Fibroblast of pulmonary artery (primary cell): ENCODE measurements around the gene NR2F1-AS1.

Experiments
- DNase-seq: peaks from one replicate; pipeline ENCODE4 v3.0.0-alpha.2; 2010; ENCODE audit warnings: low read depth
- H3K4me3 ChIP-seq: replicated peaks from 2 replicates; pipeline ENCODE4 v1.5.1; 2011; ENCODE audit warnings: low read depth, mild to moderate bottlenecking, control low read depth, low read length, moderate library complexity
- CTCF ChIP-seq: IDR thresholded peaks from 2 replicates; pipeline ENCODE4 v1.5.1; 2011; ENCODE audit warnings: mild to moderate bottlenecking, control low read depth, low read length, inconsistent platforms; ENCODE audit errors: missing control alignments

NR2F1-AS1 gene

DNA sequence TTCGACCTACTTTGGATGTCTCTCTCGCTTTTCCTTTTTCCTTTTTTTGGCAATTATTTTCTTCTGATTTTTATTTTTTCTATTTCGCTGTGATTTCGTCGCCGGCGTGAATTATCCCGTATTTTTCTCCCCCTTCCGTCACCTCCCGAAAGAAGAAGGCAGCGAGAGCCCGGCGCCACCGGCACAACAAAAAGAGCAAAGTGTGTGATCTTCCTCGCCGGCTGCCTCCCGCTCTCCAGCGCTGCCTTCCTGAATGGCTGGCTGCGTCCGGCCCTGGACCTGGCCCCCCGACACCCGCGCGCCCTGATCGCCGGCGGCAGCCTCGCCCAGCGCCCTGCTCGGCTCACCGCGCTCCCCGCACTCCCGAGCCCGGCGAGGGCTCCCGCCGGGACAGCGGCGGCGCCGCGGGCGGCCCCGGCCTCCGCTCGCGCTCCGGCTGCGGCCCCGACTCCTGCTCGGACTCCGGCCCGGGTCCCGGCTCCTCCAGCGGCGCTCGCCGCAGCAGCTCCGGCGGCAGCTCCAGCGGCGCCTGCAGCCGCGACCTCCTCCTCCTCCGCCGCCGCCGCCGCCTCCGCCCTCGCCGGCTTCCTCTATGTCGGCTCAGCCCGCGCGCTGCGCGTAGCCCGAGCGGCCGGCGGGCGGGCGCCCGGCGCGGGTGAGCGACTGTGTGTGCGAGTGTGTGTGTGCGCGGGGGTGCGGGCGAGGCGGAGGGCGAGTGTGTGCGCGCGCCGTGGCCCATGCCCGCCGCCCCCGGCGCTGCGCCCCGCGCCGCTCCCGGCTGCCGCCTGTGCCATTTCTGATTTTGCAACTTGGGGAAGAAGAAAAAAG is 3.0 kb upstream of the NR2F1-AS1 start:
- no peak for TF ChIP-seq CTCF
- H3K4me3 ChIP-seq: peak overlapping the region; percentile 89
- DNase-seq: peak; percentile 65

DNA sequence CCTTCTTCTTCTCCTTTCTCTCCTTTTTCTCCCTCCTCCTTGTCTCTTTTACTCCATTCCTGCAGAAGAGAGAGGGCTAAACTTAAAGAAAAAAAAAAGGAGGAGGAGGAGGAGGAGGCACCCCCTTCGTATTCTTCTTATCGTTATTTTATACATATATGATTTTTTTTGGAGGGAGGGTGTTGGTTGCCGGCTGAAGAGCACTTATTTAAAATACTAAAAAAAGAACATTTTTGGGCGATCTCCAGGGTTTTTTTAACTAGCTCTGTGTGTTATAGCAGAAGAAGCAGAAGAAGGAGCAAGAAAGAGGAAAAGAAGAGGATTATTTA is 2.4 kb upstream of the NR2F1-AS1 start:
- no peak for DNase-seq
- no peak for TF ChIP-seq CTCF

GRCh38 chr5:93582677-93583438 is 1.8 kb upstream of the NR2F1-AS1 start, which contains the start of gene NR2F1:
Gene NR2F1 (plus strand): TSS chr5:93583222. CDS start chr5:93585024, 1,802 bp downstream.
- peak within 1 kb of the TSS; percentile 89 for H3K4me3 ChIP-seq
- DNase-seq: peak; percentile 100
- TF ChIP-seq CTCF: no peak

More for the DNA sequence above, 2.4 kb upstream of the NR2F1-AS1 start:
- peak overlapping the region; percentile 89 for H3K4me3 ChIP-seq

DNA sequence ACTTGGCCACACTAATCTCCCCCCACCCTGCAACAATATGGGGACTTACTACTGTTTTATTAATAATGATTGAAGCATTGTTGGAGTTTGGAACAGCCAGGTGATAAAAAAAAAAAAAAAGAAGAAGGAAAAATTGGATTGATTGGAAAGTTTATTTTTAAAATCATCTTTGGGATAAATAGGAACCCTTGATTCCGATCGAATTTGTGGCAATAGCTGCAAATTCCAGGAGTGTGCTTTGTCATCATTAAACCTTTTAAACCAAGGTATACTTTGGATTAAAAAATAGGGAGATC is 1.1 kb upstream of the NR2F1-AS1 start:
- TF ChIP-seq CTCF: no peak
- DNase-seq: no peak
- peak overlapping the region; percentile 89 for H3K4me3 ChIP-seq

GRCh38 chr5:93580063-93580926 is 724 bp downstream of the NR2F1-AS1 start:
- DNase-seq: peak; percentile 60
- H3K4me3 ChIP-seq: peak overlapping the region; percentile 89
- TF ChIP-seq CTCF: no peak

- no peak for DNase-seq
- H3K4me3 ChIP-seq: peak overlapping the region; percentile 89
- TF ChIP-seq CTCF: no peak
Measured at GRCh38 chr5:93579692-93580062, 1.3 kb downstream of the NR2F1-AS1 start.
